ENCODE results near the gene LIAS.
"Not testable (repeated sequence)": the region's sequence is repeated elsewhere in the genome, so short reads cannot be mapped to it uniquely, and the experiment has no call there.

The LIAS gene

DNA sequence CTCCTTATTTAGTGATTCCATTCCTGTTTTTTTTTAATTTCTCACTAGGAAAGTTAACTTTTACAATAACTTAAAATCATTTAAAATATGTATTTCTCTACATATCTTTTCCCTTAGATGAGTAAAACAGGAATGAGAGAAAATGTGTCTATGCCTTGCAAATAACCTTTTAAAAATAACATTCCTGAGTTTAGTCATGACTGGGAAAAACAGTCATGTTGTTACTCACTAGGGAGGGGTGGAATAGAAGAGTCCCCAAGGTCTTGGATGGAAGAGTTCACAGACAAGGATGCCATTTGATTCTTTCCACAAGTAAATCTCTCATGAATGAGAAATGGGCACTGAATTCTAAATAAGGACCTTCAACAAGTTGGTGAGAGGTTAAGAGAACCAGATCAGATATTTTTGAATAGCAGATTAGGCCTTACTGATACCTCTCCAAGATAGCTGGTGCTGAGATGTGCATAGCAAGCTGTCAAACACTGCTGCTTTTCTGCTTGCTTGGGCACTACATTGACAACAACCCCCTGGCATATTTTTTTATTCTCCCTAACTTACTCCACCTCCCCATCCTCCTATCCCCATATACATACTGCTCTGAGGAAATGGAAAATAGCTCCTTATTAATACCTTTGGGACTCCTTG is 43.3 kb downstream of the LIAS start:
- no peak for DNase-seq

DNA sequence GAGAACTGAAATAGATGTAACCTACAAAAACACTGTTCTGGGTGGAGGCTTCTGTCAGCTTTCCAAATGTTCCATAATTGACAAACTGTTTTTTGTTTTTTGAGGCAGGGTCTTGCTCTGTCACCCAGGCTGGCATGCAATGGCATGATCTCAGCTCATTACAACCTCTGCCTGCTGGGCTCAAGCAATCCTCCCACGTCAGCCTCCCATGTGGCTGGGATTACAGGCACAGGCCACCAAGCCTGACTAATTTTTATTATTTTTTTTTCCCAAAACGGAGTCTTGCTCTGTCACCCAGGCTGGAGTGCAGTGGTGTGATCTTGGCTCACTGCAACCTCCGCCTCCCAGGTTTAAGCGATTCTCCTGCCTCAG is 43.8 kb downstream of the LIAS start:
- DNase-seq: not testable (repeated sequence)

DNA sequence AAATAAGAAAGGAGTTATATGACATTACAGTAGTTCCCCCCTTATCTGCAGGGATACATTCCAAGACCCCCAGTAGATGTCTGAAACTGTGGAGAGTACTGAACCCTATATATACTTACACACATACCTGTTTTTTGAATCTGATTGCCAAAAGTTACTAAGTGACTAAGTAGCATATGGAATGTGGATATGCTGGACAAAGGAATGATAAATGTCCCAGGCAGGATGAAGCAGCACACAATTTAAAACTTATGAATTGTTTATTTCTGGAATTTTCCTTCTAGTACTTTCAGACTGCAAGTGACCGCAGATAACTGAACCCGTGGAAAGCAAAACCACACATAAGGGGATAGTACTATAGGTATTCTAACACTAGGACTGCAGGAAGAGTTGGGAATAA is 45.7 kb downstream of the LIAS start:
- no peak for DNase-seq

DNA sequence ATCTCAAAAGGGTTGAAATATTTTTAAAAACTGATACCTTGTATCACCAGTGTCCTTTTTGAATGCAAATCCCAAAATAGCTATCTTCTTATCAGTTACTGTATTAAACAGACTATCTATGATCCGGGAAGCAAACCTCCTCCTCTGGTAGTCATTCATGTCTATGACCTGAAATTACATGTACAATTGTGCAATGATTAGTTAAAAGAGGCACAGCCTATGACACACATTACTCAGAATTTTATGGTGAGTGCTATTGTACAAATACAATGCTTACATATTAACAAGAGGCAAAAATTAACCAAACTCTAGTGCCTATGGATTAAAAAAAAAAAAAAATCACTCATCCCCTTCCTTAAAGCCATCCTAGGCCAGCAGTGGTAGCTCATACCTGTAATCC is 46.7 kb downstream of the LIAS start:
- no peak for DNase-seq

DNA sequence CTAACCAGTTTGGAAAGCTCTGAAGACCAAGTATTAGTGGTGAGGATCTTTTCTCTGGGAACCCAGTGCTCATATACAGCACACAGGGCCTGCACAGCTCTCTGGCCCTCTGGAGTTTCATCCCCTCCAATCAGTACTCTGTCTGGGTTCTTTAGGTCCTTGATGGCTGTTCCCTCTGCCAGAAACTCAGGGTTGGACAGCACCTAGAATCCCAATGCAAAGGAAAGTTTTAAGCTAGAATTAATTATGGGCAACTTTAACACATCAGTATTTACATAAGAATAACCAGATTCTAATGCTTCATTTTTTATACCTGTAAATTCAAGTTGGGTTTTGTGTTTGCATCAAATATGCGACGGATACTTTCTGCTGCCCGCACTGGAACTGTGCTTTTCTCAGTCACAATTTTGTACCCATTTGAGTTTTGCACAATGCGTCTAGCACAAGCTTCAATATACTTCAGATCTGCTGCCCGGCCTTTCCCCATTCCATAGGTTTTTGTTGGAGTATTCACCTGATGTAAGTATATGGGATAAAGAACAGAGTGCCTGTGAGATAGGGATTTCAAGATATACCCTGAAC is 51.6 kb downstream of the LIAS start:
- DNase-seq: no peak

DNA sequence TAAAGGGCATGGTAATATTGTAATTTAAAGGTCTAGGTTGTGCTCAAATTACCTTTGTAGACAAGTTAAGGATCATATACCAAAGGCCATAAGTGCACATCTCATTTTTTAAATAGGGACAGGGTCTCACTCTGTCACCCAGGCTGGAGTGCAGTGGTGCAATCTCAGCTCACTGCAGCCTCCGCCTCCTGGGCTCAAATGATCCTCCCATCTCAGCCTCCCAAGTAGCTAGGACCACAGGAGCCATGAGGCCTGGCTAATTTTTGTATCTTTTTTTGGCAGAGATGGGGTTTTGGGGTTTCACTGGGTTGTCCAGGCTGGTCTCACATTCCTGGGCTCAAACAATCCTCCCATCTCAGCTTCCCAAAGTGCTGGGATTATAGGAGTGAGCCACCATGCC is 55.4 kb downstream of the LIAS start:
- DNase-seq: not testable (repeated sequence)

DNA sequence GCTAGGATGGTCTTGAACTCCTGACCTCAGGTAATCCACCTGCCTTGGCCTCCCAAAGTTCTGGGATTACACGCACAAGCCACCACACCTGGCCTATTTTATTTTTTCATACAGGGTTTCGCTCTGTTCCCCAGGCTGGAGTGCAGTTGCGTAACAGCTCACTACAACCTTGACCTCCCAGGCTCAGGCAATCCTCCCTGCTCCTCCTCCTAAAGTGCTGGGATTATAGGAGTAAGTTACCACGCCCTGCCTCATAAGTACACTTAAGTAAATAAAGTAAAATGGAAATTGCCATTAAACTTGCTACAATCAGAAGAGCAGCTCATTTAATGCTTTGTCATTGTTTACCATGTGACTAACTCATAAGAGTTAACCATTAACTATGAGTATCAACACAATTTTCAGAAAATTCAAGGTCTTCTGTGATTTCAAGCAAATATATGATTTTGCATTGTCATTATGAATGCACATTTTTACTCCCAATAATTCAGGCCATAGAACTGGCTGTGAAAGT is 56.1 kb downstream of the LIAS start:
- no peak for DNase-seq

DNA sequence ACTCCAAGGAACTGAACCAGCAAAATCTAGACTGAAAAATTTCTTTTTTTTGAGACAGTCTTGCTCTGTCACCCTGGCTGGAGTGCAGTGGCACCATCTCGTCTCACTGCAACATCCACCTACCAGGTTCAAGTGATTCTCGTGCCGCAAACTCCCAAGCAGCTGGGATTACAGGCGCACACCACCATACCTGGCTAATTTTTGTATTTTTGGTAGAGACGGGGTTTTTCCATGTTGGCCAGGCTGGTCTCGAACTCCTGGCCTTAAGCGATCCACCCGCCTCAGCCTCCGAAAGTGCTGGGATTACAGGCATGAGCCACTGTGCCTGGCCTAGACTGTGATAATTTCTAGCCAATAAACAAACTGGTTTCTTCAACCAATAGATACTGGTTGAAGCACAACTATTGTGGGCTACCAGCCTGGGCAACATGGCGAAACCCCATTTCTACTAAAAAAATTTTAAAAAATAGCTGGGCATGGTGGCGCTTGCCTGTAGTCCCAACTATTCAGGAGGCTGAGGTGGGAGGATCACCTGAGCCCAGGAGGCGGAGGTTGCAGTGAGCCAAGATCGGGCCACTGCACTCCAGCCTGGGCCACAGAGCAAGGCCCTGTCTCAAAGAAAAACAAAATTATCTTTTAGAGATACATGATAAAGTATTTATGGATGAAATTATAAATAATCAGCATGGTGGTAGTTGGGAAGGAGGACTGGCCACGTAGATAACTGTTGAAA is 57.0 kb downstream of the LIAS start:
- DNase-seq: not testable (repeated sequence)

DNA sequence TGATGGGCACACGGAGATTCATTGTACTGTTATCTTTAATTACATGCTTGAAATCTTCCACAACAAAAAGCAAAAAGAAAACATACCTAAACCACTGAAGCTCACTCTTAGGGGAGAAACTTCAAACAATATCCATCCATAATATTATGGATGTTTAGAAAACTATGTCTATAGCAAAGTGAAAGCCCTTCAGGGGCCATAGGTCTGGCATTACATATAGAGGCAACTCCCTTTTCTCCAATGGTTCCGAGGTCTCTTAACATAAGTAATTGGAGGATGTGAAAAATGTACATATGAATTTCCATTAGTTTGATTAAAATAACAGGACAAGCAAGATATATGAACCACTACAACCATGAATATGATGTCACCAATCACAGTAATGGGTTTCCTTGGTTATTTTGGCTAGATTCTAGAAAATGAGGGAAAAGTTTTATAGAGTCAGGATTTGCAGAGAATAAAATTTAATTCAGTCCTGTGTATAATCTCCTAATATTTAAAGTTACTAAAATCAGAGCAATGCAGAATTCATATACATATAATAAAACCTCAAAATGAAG is 57.6 kb downstream of the LIAS start:
- DNase-seq: no peak

DNA sequence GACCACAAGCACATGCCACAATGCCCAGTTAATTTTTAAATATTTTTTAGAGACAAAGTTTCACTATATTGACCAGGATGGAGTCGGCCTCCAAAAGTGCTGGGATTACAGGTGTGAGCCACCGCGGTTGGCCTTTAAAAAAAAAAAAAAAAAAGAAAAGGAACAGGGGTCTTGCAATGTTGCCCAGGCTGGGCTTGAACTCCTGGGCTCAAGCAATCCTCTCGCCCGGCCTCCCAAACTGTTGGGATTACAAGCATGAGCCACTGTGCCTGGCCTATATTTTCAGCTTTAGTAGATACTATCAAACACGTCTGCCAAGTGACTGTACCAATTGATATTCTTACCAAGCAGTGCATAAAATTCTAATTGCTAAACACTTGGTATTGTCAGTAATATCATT is 59.6 kb downstream of the LIAS start:
- no peak for DNase-seq

DNA sequence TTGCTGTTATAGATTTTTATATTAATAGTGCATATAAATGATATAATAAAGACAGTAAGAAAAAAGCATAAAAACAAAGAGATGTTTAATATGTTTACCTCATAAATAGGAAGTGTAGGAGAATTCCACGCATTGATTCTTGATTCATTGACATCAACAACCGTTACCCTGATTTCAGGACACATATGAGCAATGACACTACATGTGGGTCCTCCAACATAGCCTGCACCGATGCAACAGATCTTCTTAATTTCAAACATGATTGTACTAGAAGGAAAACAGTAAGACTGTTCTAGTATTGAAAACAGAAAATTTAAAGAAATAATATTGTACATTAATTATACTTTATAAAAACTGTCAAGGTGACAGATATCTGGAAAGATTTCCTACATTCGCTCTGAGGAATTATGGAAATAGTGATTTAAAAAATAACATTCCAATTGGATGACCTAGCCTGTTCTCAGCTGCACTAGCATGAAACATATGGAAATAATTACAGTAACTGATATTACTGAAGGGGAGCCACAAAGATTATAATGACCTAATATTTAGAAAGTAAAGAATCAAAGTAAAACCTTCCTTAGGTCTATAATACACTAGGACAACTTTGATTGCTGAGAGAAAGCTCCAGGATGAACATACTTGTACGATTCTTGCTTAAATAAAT is 62.5 kb downstream of the LIAS start:
- DNase-seq: no peak

DNA sequence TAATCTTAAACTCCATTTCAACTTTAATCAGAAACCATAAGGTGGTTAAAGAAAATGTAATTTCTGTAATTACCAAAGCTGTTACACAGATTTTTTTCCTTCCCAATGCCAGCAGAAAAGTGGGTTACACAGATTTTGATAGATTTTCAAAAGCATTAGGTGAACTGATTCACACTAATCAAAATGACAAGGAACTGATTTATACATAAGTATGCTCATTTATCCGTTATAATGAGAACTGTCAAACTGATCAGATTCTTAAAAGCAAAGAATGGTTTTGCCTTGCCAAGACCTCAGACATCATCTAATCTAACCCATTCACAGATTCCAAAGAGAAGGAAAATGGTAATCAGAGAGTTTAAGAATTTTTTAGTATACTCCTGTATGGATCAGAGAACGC is 63.2 kb downstream of the LIAS start:
- no peak for DNase-seq

DNA sequence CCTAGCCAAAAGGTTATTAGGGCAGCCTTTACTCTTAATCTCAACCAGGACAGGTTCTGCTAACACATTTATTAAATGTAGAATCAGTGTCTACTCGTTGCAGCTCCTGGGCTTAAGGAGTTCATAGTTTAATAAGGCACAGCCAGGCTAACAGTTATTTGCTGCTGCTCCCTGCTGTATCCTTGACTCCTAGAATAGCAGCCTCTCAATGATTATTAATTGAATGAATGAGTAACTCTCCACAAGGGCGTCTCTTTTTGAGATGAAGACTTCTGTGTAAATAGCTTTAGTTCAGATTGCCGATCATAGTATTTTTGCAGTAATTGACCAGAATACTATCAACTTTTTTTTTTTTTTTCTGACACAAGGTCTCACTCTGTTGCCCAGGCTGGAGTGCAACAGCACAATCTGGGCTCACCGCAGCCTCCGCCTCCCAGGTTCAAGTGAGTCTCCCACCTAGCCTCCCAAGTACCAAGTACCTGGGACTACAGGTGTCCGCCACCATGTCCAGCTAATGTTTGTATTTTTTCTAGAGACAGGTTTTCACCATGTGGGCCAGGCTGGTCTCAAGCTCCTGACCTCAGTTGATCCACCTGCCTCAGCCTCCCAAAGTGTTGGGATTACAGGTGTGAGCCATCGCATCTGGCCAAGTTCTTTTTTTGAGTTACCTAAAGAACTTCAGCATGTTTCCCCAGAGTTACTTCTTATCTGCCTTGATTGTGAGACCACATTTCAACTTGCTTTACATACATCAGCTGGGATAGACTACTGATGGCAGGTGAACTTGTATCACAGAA is 65.5 kb downstream of the LIAS start:
- no peak for DNase-seq

DNA sequence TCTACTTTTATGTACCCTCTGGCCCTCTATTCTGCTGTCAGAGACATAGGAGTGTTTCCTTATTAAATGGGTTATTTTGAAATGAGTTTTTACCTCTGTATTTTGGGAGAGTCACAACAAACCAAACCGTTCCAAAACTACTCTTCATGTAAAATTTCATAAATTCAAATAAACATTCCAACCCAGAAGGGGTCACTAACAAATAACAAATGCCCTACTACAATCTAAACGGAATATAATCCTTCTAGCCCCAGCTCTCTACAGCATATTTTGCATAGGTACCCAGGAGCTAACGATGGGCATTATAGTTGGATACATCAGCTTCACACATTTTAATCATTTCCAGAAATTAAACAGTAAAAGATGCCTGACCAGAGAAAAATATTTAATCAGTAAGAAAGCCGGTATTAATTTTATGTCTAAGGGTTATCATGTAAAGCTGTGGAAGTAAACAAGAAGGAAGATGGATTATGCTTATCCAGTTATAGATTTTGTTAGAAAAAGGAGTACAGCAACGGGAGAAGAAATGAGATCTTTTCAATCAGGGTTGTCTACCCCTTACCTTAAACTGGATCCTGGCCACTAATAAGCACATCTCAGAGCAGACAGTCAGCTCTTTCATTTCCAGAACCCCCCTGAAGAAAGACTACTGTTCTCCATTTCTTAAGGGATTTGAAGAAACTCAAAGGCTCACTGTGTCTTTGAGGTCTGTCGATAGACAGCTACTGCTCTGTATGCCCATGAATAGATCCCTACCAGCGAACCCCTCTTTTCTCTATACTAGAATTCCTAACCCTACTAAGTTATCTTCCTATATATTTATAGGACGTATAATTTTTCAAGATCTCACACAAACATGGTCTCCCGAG is 67.2 kb downstream of the LIAS start:
- DNase-seq: no peak

DNA sequence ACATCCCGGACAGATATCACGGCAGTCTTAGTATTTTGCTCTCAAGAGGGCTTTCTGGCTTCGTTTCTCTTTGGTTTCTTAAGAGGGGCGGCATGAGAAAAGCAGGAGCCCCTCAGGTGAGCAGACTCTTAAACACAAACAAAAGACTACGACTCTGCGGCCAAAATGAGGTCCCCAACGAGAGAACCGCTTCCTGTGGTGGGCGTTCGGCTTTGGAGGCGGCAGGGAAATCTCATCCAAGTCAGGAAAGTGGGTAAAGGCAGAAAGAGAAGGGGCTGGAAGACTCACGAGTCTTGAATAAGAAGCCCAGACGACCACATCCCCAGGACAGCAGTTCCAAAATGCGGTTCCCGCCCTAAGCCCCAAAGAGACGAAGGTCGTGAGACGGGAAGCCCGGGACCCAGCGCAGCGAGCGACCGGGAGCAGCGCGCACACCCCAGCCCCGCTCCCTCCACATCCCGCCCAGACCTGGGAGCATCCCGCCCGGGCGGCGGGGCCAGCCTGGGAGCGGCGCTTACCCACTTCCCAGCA is 68.0 kb downstream of the LIAS start:
- peak; percentile 1 for DNase-seq

DNA sequence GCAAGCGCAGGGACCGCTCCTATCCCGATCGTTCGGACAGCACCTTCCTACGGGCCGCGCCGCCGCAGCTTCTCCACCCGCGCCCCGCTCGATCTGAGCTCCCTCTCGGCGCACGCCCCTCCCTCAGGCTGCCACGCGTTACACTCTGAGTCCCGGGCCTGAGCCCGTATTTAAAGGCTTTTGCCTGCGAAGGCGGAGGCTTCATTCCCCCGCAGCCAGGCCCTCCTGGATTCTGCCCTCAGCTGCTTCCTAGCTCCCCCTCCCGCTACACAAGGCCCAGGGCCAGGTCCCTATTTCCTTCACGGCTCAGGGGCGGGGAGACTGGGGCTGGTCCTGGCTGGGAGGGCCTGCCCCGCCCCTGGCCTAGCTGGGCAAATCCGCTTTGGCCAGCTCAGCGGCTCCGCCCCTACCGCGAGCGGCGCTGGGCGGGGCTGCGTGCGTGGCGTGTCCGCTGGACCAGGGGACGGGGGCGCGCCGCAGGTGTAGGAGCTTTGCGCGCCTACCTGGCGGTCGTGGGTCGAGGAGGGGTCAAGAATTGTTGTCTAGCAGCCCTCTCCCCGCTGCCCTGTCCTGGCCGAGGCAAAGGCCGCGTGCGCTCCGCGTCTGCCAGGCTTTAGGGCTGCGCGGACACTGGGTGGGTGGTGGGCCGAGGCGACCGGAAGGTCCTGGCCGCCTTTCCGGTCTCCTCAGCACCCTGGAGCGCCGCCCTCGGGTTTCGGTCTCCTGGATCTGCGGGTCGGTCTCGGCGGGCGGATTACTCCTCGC is 68.6 kb downstream of the LIAS start, which contains the start of gene UGDH:
Gene UGDH (minus strand): TSS at position 144 of the 765 bp plus-strand sequence. CDS start 5,927 bp downstream, outside the sequence.
- peak; percentile 91 for DNase-seq

DNA sequence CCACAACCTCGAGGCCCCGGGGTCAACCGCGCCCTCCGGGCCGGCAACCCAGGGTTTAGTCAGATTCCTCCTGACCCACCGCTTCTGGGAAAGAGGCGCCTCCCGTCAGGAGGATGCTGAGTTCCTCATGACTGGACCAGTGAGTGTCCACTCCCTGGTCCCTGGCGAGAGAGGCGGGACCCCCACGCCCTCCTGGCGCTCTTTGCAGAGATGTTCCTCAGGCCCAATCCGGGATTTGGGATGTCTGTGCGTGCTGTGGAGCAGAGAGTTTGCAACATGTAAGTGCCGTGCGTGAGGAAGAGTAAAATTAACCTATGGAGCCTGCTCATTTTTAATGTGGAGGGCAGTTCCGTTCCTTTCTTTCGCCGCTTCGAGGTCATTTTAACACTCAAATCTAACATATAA is 69.2 kb downstream of the LIAS start:
- peak; percentile 34 for DNase-seq
